Esophagus (tissue), 2 donors: ENCODE results near the gene CDA. TPM values are rescaled to one million over a fixed set of nuclear protein-coding genes. Genes with fewer than 3 reads are reported as not detected.

Source experiments
- H3K27ac ChIP-seq, 2 donors: one replicate each; pipeline ENCODE4 v1.5.1; 2013; ENCODE audit warnings: low read depth in 2 of 2, mild to moderate bottlenecking in 2 of 2, inconsistent platforms in 1 of 2, low read length in 1 of 2, moderate library complexity in 1 of 2
- H3K27me3 ChIP-seq, 2 donors: one replicate each; pipeline ENCODE4 v1.6.1; 2013; ENCODE audit warnings: low read length in 2 of 2, control low read depth in 1 of 2, mild to moderate bottlenecking in 1 of 2; ENCODE audit not compliant: insufficient read depth in 2 of 2, control insufficient read depth in 1 of 2
- H3K36me3 ChIP-seq, 2 donors: one replicate each; pipeline ENCODE4 v1.6.1; 2013; ENCODE audit warnings: low read length in 1 of 2; ENCODE audit not compliant: control insufficient read depth in 2 of 2, insufficient read depth in 2 of 2
- H3K4me1 ChIP-seq, 2 donors: one replicate each; pipeline ENCODE4 v1.6.1; 2013; ENCODE audit warnings: low read length in 1 of 2; ENCODE audit not compliant: control insufficient read depth in 2 of 2, insufficient read depth in 2 of 2
- H3K4me3 ChIP-seq, 2 donors: one replicate each; pipeline ENCODE4 v1.5.1; 2013; ENCODE audit warnings: low read length in 2 of 2, mild to moderate bottlenecking in 2 of 2, low read depth in 1 of 2, moderate library complexity in 1 of 2
- H3K9me3 ChIP-seq, 2 donors: one replicate each; pipeline ENCODE4 v1.6.1; 2013; ENCODE audit warnings: mild to moderate bottlenecking in 2 of 2, low read depth in 1 of 2, low read length in 1 of 2, moderate library complexity in 1 of 2; ENCODE audit not compliant: control insufficient read depth in 2 of 2, insufficient read depth in 1 of 2
- WGBS, 2 donors: extraction: QIAGEN DNeasy Blood & Tissue Kit; methylation state at CpG; one replicate each; pipeline ENCODE4 v1.1.7; 2013; 5-methylcytosine and 5-hydroxymethylcytosine counted together
- polyA plus RNA-seq, 2 donors: library from polyadenylated mRNA; stranded (reverse); fragments of 200-250 nt; gene quantifications; one replicate each; pipeline ENCODE4 v1.2.3, GENCODE V29; 2013
- donor health status: healthy with polysubstance abuse.
- donor health status: Bipolar disorder and iron deficiency.

The CDA gene
- polyA plus RNA-seq, 2 donors: 107 to 110 TPM

DNA sequence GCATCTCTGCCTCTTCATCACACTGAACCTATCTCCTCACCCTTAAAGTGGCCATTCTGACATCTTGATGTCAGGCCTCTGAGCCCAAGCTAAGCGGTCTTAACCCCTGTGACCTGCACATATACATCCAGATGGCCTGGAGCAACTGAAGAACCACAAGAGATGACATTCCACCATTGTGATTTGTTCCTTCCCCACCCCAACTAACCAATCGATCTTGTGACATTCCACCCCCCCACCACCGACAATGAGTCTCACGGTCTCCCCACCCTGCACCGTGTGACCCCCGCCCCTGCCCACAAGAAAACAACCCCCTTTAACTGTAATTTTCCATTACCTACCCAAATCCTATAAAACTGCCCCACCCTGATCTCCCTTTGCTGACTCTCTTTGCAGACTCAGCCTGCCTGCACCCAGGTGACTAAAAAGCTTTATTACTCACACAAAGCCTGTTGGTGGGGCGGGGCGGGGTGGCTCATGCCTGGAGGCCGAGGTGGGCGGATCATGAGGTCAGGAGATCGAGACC, 23.4 kb downstream of the CDA start:
- Histone ChIP-seq H3K36me3 (no peaks in the 10 kb centered on the region), H3K27ac (peak overlapping the region; percentile 52 to 83), H3K9me3 (no peaks in the 10 kb centered on the region), H3K4me3 (no peak overlapping the region), H3K4me1 (peaks cover 0 to 4% of the 10 kb centered on the region in 2 donors), H3K27me3 (no peaks in the 10 kb centered on the region)
- WGBS, 2 donors: 49 to 52% methylated on average over 11 of the region's 11 CpGs

DNA sequence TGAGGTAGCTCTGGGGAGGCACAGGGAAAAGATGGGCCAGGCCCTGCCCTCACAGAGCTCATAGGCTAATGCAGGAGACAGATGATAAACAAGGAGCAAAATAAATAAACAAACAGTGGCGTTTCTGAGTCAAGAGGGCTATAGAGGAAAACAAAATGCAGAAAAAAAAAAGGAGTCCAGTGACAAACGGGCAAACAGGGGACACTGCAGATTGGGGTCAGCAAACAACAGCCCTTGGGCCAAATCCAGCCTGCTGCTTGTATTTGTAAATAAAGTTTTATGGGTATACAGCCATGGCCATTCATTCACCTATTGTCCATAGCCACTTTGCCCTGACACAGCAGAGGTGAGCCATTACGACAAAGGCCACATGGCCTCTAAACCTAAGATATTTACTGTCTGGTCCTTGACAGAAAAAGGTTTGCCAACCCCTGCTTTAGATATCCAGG, 25.3 kb downstream of the CDA start:
- H3K9me3 ChIP-seq: no peaks in the 10 kb centered on the region
- no peak overlapping the region for H3K4me3 ChIP-seq
- peak overlapping the region; percentile 91 to 93 for H3K27ac ChIP-seq
- peaks cover 0 to 4% of the 10 kb centered on the region in 2 donors for H3K4me1 ChIP-seq
- H3K36me3 ChIP-seq: no peaks in the 10 kb centered on the region
- WGBS, 2 donors: 57 to 61% methylated on average over 3 of the region's 3 CpGs
- H3K27me3 ChIP-seq: no peaks in the 10 kb centered on the region

DNA sequence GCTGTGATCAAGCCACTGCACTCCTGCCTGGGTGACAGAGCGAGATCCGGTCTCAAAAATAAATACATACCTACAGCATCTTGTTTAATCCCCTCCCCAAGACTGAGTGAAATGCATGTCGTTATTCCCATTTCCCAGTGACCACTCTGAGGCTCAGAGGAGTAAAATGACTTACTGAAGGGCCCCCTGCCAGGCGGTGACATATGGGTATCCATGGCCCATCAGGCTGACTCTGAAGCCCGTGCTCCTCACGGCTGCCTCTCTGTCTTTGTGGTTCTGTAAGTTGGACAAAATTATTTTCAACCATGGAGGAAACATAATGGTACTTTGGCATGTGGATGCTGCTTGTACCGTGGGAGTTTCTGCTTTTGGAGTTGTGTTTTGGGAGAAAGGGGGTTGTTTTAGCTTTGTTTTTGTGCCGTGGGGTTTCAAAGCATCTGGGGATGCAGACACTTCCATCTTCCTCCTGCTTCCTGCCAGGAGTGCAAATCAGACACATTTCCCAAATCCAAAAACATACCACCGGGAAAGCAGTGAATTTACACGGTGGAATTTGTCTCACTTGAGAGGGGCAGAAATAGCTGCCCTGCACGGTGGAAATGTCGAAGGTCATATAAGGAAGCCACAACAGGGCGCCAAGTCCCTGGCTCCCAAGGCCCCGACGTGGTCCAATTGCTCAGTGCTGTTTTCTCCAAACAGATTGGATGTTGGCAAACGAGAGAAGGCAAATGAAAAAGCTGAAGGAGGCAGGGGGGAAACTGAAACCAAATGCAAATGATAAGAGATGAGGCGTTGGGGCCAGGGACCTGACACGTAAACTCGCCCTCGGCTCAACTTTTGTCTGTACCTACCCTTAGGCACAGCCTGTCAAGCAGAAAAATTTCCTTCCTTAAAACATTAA, 27.3 kb downstream of the CDA start:
- H3K4me1 ChIP-seq: peaks cover 0 to 4% of the 10 kb centered on the region in 2 donors
- no peaks in the 10 kb centered on the region for H3K9me3 ChIP-seq
- 43 to 46% methylated on average over 20 of the region's 20 CpGs for whole genome bisulfite sequencing, 2 donors
- no peaks in the 10 kb centered on the region for H3K27me3 ChIP-seq
- no peak overlapping the region for H3K4me3 ChIP-seq
- no peak overlapping the region for H3K27ac ChIP-seq
- no peaks in the 10 kb centered on the region for H3K36me3 ChIP-seq

DNA sequence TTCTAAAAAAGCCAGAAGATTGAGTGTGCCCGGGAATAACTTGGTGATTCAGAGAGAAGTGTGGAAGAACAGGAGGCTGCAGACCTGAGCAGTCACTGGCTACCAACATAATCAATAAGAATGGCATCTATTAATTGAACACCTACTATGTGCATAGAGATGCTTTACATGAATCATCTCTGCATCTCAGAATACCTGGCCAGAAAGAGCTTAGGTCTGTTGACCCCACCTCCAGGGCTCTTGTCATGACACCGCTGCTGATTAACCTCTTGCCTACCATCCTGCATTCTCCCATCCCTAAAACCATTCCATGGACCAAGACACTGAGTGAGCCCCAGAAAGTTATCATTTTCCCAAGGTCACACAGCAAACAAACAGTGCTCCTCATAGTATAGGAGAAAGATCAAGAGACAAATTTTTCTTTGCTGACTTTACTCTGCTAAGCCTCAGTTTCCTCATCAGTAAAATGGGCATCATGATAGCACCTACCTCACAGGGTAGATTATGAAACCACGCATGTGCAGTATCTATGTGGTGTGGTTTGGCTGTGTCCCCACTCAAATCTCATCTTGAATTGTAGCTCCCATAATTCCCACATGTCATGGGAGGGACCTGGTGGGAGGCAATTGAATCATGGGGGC, 28.1 kb downstream of the CDA start:
- WGBS, 2 donors: 60 to 70% methylated on average over 3 of the region's 3 CpGs
- Histone ChIP-seq H3K4me3 (no peak overlapping the region), H3K27ac (no peak overlapping the region)

DNA sequence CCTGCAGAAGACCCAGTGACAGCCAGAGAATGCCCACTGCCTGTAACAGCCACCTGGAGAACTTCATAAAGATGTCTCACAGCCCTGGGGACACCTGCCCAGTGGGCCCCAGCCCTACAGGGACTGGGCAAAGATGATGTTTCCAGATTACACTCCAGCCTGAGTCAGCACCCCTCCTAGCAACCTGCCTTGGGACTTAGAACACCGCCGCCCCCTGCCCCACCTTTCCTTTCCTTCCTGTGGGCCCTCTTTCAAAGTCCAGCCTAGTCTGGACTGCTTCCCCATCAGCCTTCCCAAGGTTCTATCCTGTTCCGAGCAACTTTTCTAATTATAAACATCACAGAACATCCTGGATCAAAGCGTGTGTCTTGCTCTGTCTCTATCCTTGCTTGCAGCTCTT, 29.7 kb downstream of the CDA start:
- Histone ChIP-seq H3K27ac (no peak overlapping the region), H3K4me1 (peaks cover 0 to 1% of the 10 kb centered on the region in 2 donors), H3K4me3 (no peak overlapping the region), H3K9me3 (no peaks in the 10 kb centered on the region), H3K36me3 (no peaks in the 10 kb centered on the region), H3K27me3 (no peaks in the 10 kb centered on the region)
- 61 to 76% methylated on average over 4 of the region's 4 CpGs for WGBS, 2 donors

More for the DNA sequence above, 28.1 kb downstream of the CDA start:
- H3K4me1 ChIP-seq: peaks cover 0 to 4% of the 10 kb centered on the region in 2 donors
- no peaks in the 10 kb centered on the region for H3K9me3 ChIP-seq
- H3K27me3 ChIP-seq: no peaks in the 10 kb centered on the region
- H3K36me3 ChIP-seq: no peaks in the 10 kb centered on the region

DNA sequence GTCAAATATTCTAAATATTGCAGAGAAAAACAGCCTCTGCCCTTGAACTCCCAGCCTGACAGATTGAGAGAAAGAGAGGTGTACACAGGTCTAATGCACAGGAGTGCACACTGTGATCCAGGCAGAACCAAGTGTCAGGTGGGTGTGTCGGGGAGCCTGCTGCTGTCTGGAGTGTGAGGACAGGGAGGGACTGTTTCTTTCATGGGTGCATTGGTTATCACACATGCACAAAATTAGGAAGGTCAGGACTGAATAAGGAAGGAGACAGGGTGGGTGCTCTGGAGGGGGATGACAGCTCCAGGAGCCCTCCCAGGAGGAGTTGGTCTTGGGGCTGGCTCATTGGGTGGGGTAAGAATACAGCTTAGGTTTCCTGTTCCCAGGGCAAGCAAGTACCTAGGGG, 31.1 kb downstream of the CDA start:
- no peaks in the 10 kb centered on the region for H3K36me3 ChIP-seq
- WGBS, 2 donors: 78 to 81% methylated on average over 1 of the region's 1 CpG

DNA sequence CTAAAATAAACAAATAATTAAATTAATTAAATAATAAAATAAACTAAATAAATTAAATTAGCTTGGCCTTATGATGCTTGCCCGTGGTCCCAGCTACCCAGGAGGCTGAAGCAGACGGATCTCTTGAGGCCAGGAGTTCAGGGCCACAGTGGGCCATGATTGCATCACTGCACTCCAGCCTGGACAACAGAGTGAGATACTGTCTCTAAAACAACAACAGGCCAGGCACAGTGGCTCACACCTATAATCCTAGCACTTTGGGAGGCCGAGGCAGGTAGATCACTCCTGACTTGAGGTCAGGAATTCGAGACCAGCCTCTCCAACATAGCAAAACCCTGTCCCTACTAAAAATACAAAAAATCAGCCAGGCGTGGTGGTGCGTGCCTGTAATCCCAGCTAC, 32.1 kb downstream of the CDA start:
- no peaks in the 10 kb centered on the region for H3K36me3 ChIP-seq
- H3K4me3 ChIP-seq: no peak overlapping the region
- 74 to 87% methylated on average over 6 of the region's 6 CpGs for WGBS, 2 donors
- no peaks in the 10 kb centered on the region for H3K27me3 ChIP-seq
- H3K27ac ChIP-seq: no peak overlapping the region
- no peaks in the 10 kb centered on the region for H3K4me1 ChIP-seq
- no peaks in the 10 kb centered on the region for H3K9me3 ChIP-seq

More for the DNA sequence above, 31.1 kb downstream of the CDA start:
- no peaks in the 10 kb centered on the region for H3K4me1 ChIP-seq
- H3K4me3 ChIP-seq: no peak overlapping the region
- no peaks in the 10 kb centered on the region for H3K27me3 ChIP-seq
- H3K9me3 ChIP-seq: no peaks in the 10 kb centered on the region
- H3K27ac ChIP-seq: no peak overlapping the region

DNA sequence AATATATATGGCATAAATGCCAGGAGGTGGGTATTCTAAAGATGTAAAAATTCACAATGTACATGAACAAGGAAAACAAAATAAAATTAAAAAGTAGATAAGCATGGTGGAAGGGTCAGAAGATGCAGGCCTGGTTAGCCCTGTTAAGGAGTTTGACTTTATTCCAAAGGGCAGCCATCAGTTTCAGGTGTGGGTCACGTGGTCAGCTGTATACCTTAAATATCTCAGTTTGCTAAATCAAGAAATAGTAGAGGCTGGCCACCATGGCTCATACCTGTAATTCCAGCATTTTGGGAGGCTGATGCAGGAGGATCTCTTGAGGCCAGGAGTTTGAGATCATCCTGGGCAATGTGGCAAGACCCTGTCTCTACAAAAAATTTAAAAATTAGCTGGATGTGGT, 35.8 kb downstream of the CDA start:
- 61 to 83% methylated on average over 1 of the region's 1 CpG for WGBS, 2 donors
- Histone ChIP-seq H3K4me3 (no peak overlapping the region), H3K36me3 (no peaks in the 10 kb centered on the region), H3K9me3 (no peaks in the 10 kb centered on the region), H3K27me3 (no peaks in the 10 kb centered on the region), H3K4me1 (no peaks in the 10 kb centered on the region), H3K27ac (no peak overlapping the region)

DNA sequence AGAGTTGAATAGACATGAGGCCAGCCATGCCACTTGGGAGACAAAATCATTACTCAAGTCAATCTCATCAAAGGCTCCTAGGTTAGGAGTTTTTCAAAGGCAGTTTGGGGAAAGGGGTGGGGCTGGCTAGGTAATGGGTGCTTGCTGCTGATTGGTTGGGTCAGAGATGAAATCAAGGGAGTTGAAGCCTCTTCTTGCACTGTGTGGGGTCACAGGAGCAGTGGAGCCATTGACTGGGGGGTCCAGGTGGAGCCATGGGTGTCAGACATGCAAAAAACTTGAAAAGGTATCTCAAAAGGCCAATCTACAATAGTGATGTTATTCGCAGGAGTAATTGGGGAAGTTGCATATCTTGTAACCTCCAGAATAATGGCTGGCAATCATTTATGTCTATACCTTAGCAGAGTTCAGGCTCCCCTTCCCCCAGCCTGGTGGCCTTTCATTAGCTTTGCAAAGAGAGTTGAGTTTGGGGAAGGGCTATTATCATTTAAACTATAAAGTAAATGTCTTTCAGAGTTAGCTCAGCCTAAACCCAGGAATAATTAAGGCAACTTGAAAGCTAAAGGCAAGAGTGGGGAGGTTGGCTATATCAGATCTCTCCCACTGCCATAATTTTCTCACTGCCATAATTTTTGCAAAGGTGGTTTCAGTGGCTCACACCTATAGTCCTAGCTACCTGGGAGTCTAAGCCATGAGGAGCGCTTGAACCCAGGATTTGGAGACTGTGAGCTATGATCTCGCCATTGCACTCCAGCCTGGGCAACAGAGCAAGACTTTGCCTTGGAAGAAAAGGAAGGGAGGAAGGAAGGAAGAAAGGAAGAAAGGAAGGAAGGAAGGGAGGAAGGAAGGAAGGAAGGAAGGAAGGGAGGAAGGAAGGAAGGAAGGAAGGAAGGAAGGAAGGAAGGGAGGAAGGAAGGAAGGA, 36.5 kb downstream of the CDA start:
- Histone ChIP-seq H3K36me3 (no peaks in the 10 kb centered on the region), H3K27me3 (no peaks in the 10 kb centered on the region), H3K9me3 (no peaks in the 10 kb centered on the region), H3K4me1 (no peaks in the 10 kb centered on the region), H3K27ac (no peak overlapping the region), H3K4me3 (no peak overlapping the region)
- WGBS, 2 donors: 71 to 77% methylated on average over 3 of the region's 3 CpGs
